Testis (tissue), 2 donors: ENCODE measurements around the gene WFDC12.

Experiments used
- CTCF ChIP-seq, 3 experiments: fragments of 450-650 bp in 2 of 3; fragments of 200-600 bp in 1 of 3; sonication (generic) in 1 of 3; IDR thresholded peaks; one replicate each; pipeline ENCODE4 v1.5.1; 2016 to 2019; ENCODE audit warnings: antibody characterized with exemption in 3 of 3, mild to moderate bottlenecking in 2 of 3, moderate library complexity in 1 of 3
- POLR2A ChIP-seq: fragments of 450-650 bp; IDR thresholded peaks from one replicate; pipeline ENCODE4 v1.6.1; 2017; ENCODE audit warnings: antibody characterized with exemption, mild to moderate bottlenecking, moderate library complexity

- TF ChIP-seq CTCF (IDR thresholded peaks at IDR 0.05): no peak
- TF ChIP-seq POLR2A: no peak
These were observed 32.4 kb upstream of the WFDC12 start for GRCh38 chr20:45156713-45157112.
